HUDEP-2 (cell line): ENCODE data around the gene MTO1.
"Not testable (repeated sequence)": the region's sequence is repeated elsewhere in the genome, so short reads cannot be mapped to it uniquely, and the experiment has no call there.

Source experiments
- DNase-seq, 76 experiments: peaks; one replicate each; lab custom pipeline; 2025; ENCODE audit not compliant: unreplicated experiment in 76 of 76; lab: John Stamatoyannopoulos, UW

Gene MTO1

GRCh38 chr6:73503027-73503772 lies 41.7 kb downstream of the MTO1 start:
- DNase-seq: no peak

- DNase-seq: no peak
Observed at GRCh38 chr6:73504160-73504559, 42.6 kb downstream of the MTO1 start.

GRCh38 chr6:73505142-73505541 lies 43.6 kb downstream of the MTO1 start:
- no peak for DNase-seq

GRCh38 chr6:73505705-73506104 lies 44.2 kb downstream of the MTO1 start:
- DNase-seq: not testable (repeated sequence)

GRCh38 chr6:73506246-73506645 lies 44.7 kb downstream of the MTO1 start:
- no peak for DNase-seq

- DNase-seq: no peak
Observed at GRCh38 chr6:73508776-73509175, 47.2 kb downstream of the MTO1 start.

GRCh38 chr6:73509851-73510250 lies 48.3 kb downstream of the MTO1 start:
- DNase-seq: no peak

- no peak for DNase-seq
Observed at GRCh38 chr6:73511796-73512195, 50.3 kb downstream of the MTO1 start.

- DNase-seq: peak in 2 of 76 experiments; percentile 42 to 57
Observed at GRCh38 chr6:73513496-73513854, 51.9 kb downstream of the MTO1 start.

GRCh38 chr6:73514746-73515110 lies 53.2 kb downstream of the MTO1 start:
- peak in 33 of 76 experiments; percentile 41 to 87 (median 59) for DNase-seq

GRCh38 chr6:73515204-73515655 lies 53.7 kb downstream of the MTO1 start:
- peak in 41 of 76 experiments; percentile 12 to 78 (median 51) for DNase-seq

- DNase-seq: peak in 12 of 76 experiments; percentile 13 to 57 (median 28)
Observed at GRCh38 chr6:73516514-73517489, 55.3 kb downstream of the MTO1 start.

GRCh38 chr6:73518100-73518981 lies 56.8 kb downstream of the MTO1 start:
- peak in 5 of 76 experiments; percentile 16 to 31 (median 20) for DNase-seq

- DNase-seq: peak in 3 of 76 experiments; percentile 31 to 59 (median 42)
Observed at GRCh38 chr6:73518982-73519881, 57.7 kb downstream of the MTO1 start.

GRCh38 chr6:73519926-73520687 lies 58.6 kb downstream of the MTO1 start:
- DNase-seq: peak in 70 of 76 experiments; percentile 18 to 83 (median 64)

GRCh38 chr6:73520688-73521350 lies 59.3 kb downstream of the MTO1 start, which contains the start of gene EEF1A1:
Gene EEF1A1, minus strand, starts transcription at chr6:73521032. Its CDS starts 1,006 bp downstream, at chr6:73520026.
- DNase-seq: peak in 75 of 76 experiments; percentile 87 to 100 (median 100)

- DNase-seq: peak in 15 of 76 experiments; percentile 59 to 100 (median 100)
Observed at GRCh38 chr6:73521351-73521985, 59.9 kb downstream of the MTO1 start.
